Measurements from ENCODE around the gene MRPS15.
A peak's percentile ranks its signal among the peaks of the same experiment; 100 is the strongest.

MRPS15 gene

GRCh38 chr1:36466370-36467026 is 2.3 kb upstream of the MRPS15 start:
- peaks cover 4% of the 10 kb centered on the region for H3K79me1 ChIP-seq (ENCODE audit: low read depth, low read length)
- peak overlapping the region; percentile 21 for H4K8ac ChIP-seq (ENCODE audit: low read depth, low read length)
- H3K27ac ChIP-seq (replicated peaks; ENCODE audit: low read length) = no peak overlapping the region
- no CpG with 5 or more reads among the region's 12 CpGs for WGBS, 2 donors (ENCODE audit: extremely low coverage in 2 of 2, insufficient read length in 2 of 2, insufficient replicate concordance in 1 of 2)
- no peak overlapping the region for H4K91ac ChIP-seq (ENCODE audit: low read depth, low read length, poor library complexity)
- H3K18ac ChIP-seq (ENCODE audit: low read length) = peak overlapping the region; percentile 30
- H3K4ac ChIP-seq (ENCODE audit: low read length) = no peak overlapping the region
- no peak overlapping the region for H2BK12ac ChIP-seq (ENCODE audit: low read length)
- no peak overlapping the region for H3K14ac ChIP-seq (ENCODE audit: low read length)
- H3K4me3 ChIP-seq (ENCODE audit: low read length in 2 of 2) = no peak overlapping the region
- H2AK5ac ChIP-seq (ENCODE audit: low read depth, low read length) = peak overlapping the region; percentile 20
- no peaks in the 10 kb centered on the region for H3K27me3 ChIP-seq (ENCODE audit: control insufficient read depth in 3 of 3, insufficient read depth in 3 of 3, low read depth in 1 of 3, low read length in 3 of 3)
- no peaks in the 10 kb centered on the region for H3K9me3 ChIP-seq (replicated peaks in 1 of 2; ENCODE audit: control insufficient read depth in 2 of 2, insufficient read depth in 1 of 2, low read depth in 1 of 2, low read length in 2 of 2)
- peak overlapping the region; percentile 23 for H2BK15ac ChIP-seq (ENCODE audit: low read length)
- H3K9ac ChIP-seq (ENCODE audit: low read depth, low read length, poor library complexity) = no peak overlapping the region
- no peak overlapping the region for H2AFZ ChIP-seq (ENCODE audit: low read length)
- H3K4me1 ChIP-seq (ENCODE audit: control insufficient read depth in 2 of 2, insufficient read depth in 1 of 2, low read depth in 1 of 2, low read length in 2 of 2) = peaks cover 3 to 8% of the 10 kb centered on the region in 2 donors
- peak overlapping the region; percentile 8 for H2BK5ac ChIP-seq (ENCODE audit: low read length)
- H3K36me3 ChIP-seq (replicated peaks in 1 of 2; ENCODE audit: control insufficient read depth in 2 of 2, insufficient read depth in 2 of 2, low read length in 2 of 2) = peaks cover 9 to 10% of the 10 kb centered on the region in 2 donors
- no peak overlapping the region for H3K4me2 ChIP-seq (ENCODE audit: insufficient read depth, low read length, poor library complexity, severe bottlenecking)
- H3K23ac ChIP-seq (ENCODE audit: low read depth, low read length, poor library complexity) = no peak overlapping the region
- H2BK120ac ChIP-seq (ENCODE audit: low read depth, low read length) = no peak overlapping the region
- no peak for DNase-seq (ENCODE audit: low spot score)

- no peak overlapping the region for H3K4me3 ChIP-seq (ENCODE audit: low read length in 2 of 2)
- no peaks in the 10 kb centered on the region for H3K9me3 ChIP-seq (replicated peaks in 1 of 2; ENCODE audit: control insufficient read depth in 2 of 2, insufficient read depth in 1 of 2, low read depth in 1 of 2, low read length in 2 of 2)
- H2AFZ ChIP-seq (ENCODE audit: low read length) = no peak overlapping the region
- no peaks in the 10 kb centered on the region for H3K27me3 ChIP-seq (ENCODE audit: control insufficient read depth in 3 of 3, insufficient read depth in 3 of 3, low read depth in 1 of 3, low read length in 3 of 3)
- H3K4me2 ChIP-seq (ENCODE audit: insufficient read depth, low read length, poor library complexity, severe bottlenecking) = no peak overlapping the region
- H2BK120ac ChIP-seq (ENCODE audit: low read depth, low read length) = no peak overlapping the region
- H3K27ac ChIP-seq (replicated peaks; ENCODE audit: low read length) = no peak overlapping the region
- H4K8ac ChIP-seq (ENCODE audit: low read depth, low read length) = peak overlapping the region; percentile 21
- no CpG with 5 or more reads among the region's 4 CpGs for WGBS, 2 donors (ENCODE audit: extremely low coverage in 2 of 2, insufficient read length in 2 of 2, insufficient replicate concordance in 1 of 2)
- no peak for DNase-seq (ENCODE audit: low spot score)
- no peak overlapping the region for H3K9ac ChIP-seq (ENCODE audit: low read depth, low read length, poor library complexity)
- peak overlapping the region; percentile 8 for H2BK5ac ChIP-seq (ENCODE audit: low read length)
- H3K4ac ChIP-seq (ENCODE audit: low read length) = no peak overlapping the region
- peaks cover 0 to 8% of the 10 kb centered on the region in 2 donors for H3K4me1 ChIP-seq (ENCODE audit: control insufficient read depth in 2 of 2, insufficient read depth in 1 of 2, low read depth in 1 of 2, low read length in 2 of 2)
- H2BK15ac ChIP-seq (ENCODE audit: low read length) = no peak overlapping the region
- no peak overlapping the region for H4K91ac ChIP-seq (ENCODE audit: low read depth, low read length, poor library complexity)
- H3K18ac ChIP-seq (ENCODE audit: low read length) = peak overlapping the region; percentile 30
- H2BK12ac ChIP-seq (ENCODE audit: low read length) = no peak overlapping the region
- H3K36me3 ChIP-seq (replicated peaks in 1 of 2; ENCODE audit: control insufficient read depth in 2 of 2, insufficient read depth in 2 of 2, low read length in 2 of 2) = peaks cover 14 to 17% of the 10 kb centered on the region in 2 donors
- peak overlapping the region; percentile 20 for H2AK5ac ChIP-seq (ENCODE audit: low read depth, low read length)
- no peak overlapping the region for H3K23ac ChIP-seq (ENCODE audit: low read depth, low read length, poor library complexity)
- no peak overlapping the region for H3K14ac ChIP-seq (ENCODE audit: low read length)
- H3K79me1 ChIP-seq (ENCODE audit: low read depth, low read length) = peaks cover 4% of the 10 kb centered on the region
These were observed 1.7 kb upstream of the MRPS15 start for GRCh38 chr1:36465731-36466369.

DNA sequence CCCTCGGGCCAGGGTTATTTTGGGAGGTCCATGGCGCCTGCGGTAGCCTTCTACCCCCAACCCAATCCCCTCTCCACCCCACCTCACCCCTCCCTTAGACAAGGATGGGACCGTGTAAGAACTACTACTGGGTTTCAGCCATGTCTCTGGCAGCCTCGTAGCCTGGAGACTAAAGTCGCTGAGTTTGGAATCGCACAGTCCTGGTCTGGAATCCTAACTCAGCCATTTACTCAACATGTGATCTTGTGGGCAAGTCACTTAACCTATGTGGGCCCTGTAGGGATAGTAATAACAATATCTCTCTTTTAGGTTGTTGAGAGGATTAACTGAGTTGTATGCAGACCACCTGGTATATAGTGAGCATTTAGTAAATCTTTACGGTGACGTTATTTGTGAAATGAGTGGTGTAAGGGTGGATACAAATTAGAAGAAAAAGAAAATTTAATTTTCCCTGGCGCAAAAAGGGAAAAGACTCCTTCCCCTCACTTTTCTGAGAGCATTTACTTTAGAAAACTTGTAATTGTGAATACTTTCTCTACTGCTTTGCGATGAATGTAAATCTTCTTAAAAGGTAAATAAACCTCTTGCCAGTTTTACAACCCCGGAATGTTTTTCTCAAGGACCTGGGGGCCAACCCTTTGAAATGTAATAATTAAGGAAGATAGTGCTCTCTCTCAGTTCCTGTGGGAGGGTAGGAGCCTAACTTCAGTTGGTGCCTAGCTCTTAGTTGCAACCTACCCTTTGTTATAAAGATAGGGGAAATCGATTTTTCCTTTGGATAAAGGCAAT is 615 bp upstream of the MRPS15 start:
- Histone ChIP-seq H3K27me3 (ENCODE audit: control insufficient read depth in 3 of 3, insufficient read depth in 3 of 3, low read depth in 1 of 3, low read length in 3 of 3) (no peaks in the 10 kb centered on the region), H3K18ac (ENCODE audit: low read length) (peak overlapping the region; percentile 76), H3K36me3 (replicated peaks in 1 of 2; ENCODE audit: control insufficient read depth in 2 of 2, insufficient read depth in 2 of 2, low read length in 2 of 2) (peaks cover 22 to 26% of the 10 kb centered on the region in 2 donors), H3K27ac (replicated peaks; ENCODE audit: low read length) (peak overlapping the region; percentile 78), H4K8ac (ENCODE audit: low read depth, low read length) (no peak overlapping the region), H3K4me1 (ENCODE audit: control insufficient read depth in 2 of 2, insufficient read depth in 1 of 2, low read depth in 1 of 2, low read length in 2 of 2) (peaks cover 0 to 8% of the 10 kb centered on the region in 2 donors), H4K91ac (ENCODE audit: low read depth, low read length, poor library complexity) (peak overlapping the region; percentile 90), H2BK5ac (ENCODE audit: low read length) (peak overlapping the region; percentile 62), H3K4ac (ENCODE audit: low read length) (no peak overlapping the region), H2BK12ac (ENCODE audit: low read length) (no peak overlapping the region), H3K79me1 (ENCODE audit: low read depth, low read length) (peaks cover 4% of the 10 kb centered on the region), H3K14ac (ENCODE audit: low read length) (no peak overlapping the region), H2BK120ac (ENCODE audit: low read depth, low read length) (no peak overlapping the region), H3K4me3 (ENCODE audit: low read length in 2 of 2) (peak overlapping the region; percentile 71 to 78), H3K23ac (ENCODE audit: low read depth, low read length, poor library complexity) (peak overlapping the region; percentile 81), H2AFZ (ENCODE audit: low read length) (peak overlapping the region; percentile 84), H3K4me2 (ENCODE audit: insufficient read depth, low read length, poor library complexity, severe bottlenecking) (peak overlapping the region; percentile 51), H2AK5ac (ENCODE audit: low read depth, low read length) (no peak overlapping the region), H2BK15ac (ENCODE audit: low read length) (no peak overlapping the region), H3K9ac (ENCODE audit: low read depth, low read length, poor library complexity) (no peak overlapping the region), H3K9me3 (replicated peaks in 1 of 2; ENCODE audit: control insufficient read depth in 2 of 2, insufficient read depth in 1 of 2, low read depth in 1 of 2, low read length in 2 of 2) (no peaks in the 10 kb centered on the region)
- DNase-seq (ENCODE audit: low spot score) = no peak
- no CpG with 5 or more reads among the region's 13 CpGs for WGBS, 2 donors (ENCODE audit: extremely low coverage in 2 of 2, insufficient read length in 2 of 2, insufficient replicate concordance in 1 of 2)

GRCh38 chr1:36463463-36463802 is 751 bp downstream of the MRPS15 start:
- Histone ChIP-seq H4K91ac (ENCODE audit: low read depth, low read length, poor library complexity) (no peak overlapping the region), H2AK5ac (ENCODE audit: low read depth, low read length) (peak overlapping the region; percentile 41), H2BK5ac (ENCODE audit: low read length) (no peak overlapping the region), H3K4me2 (ENCODE audit: insufficient read depth, low read length, poor library complexity, severe bottlenecking) (peak overlapping the region; percentile 84), H2BK12ac (ENCODE audit: low read length) (no peak overlapping the region), H2BK120ac (ENCODE audit: low read depth, low read length) (no peak overlapping the region), H3K4me3 (ENCODE audit: low read length in 2 of 2) (peak overlapping the region; percentile 71 to 96), H3K14ac (ENCODE audit: low read length) (no peak overlapping the region), H3K27ac (replicated peaks; ENCODE audit: low read length) (peak overlapping the region; percentile 24), H3K9ac (ENCODE audit: low read depth, low read length, poor library complexity) (peak overlapping the region; percentile 87), H2AFZ (ENCODE audit: low read length) (peak overlapping the region; percentile 84), H3K4ac (ENCODE audit: low read length) (no peak overlapping the region), H2BK15ac (ENCODE audit: low read length) (no peak overlapping the region), H4K8ac (ENCODE audit: low read depth, low read length) (no peak overlapping the region), H3K27me3 (ENCODE audit: control insufficient read depth in 3 of 3, insufficient read depth in 3 of 3, low read depth in 1 of 3, low read length in 3 of 3) (no peaks in the 10 kb centered on the region), H3K36me3 (replicated peaks in 1 of 2; ENCODE audit: control insufficient read depth in 2 of 2, insufficient read depth in 2 of 2, low read length in 2 of 2) (peaks cover 34 to 39% of the 10 kb centered on the region in 2 donors), H3K18ac (ENCODE audit: low read length) (no peak overlapping the region), H3K4me1 (ENCODE audit: control insufficient read depth in 2 of 2, insufficient read depth in 1 of 2, low read depth in 1 of 2, low read length in 2 of 2) (peaks cover 0 to 8% of the 10 kb centered on the region in 2 donors), H3K9me3 (replicated peaks in 1 of 2; ENCODE audit: control insufficient read depth in 2 of 2, insufficient read depth in 1 of 2, low read depth in 1 of 2, low read length in 2 of 2) (no peaks in the 10 kb centered on the region), H3K23ac (ENCODE audit: low read depth, low read length, poor library complexity) (no peak overlapping the region), H3K79me1 (ENCODE audit: low read depth, low read length) (peaks cover 4% of the 10 kb centered on the region)
- WGBS, 2 donors (ENCODE audit: extremely low coverage in 2 of 2, insufficient read length in 2 of 2, insufficient replicate concordance in 1 of 2) = no CpG with 5 or more reads among the region's 6 CpGs
- DNase-seq (ENCODE audit: low spot score) = no peak

Data from neuronal stem cell (in vitro differentiated cells).